Measurements from ENCODE around the gene IL15RA. TPM values are rescaled to one million over a fixed set of nuclear protein-coding genes. Genes with fewer than 3 reads are reported as not detected.

IL15RA gene
- total RNA-seq, 1 donor from 2014 or later = not detected

- Mint-ChIP-seq H3K9me3 (no peaks in the 10 kb centered on the region), H3K27ac (no peak overlapping the region), H3K4me1 (no peaks in the 10 kb centered on the region), H3K27me3 (ENCODE audit: insufficient read depth, low read depth) (peaks cover 2% of the 10 kb centered on the region), H3K4me3 (no peak overlapping the region), H3K36me3 (peaks cover 41% of the 10 kb centered on the region)
- no peak overlapping the region for H3K4me3 ChIP-seq
- TF ChIP-seq EZH2 (IDR thresholded peaks at IDR 0.05) = no peak
- TF ChIP-seq CTCF (IDR thresholded peaks at IDR 0.05) = no peak
- no peak for TF ChIP-seq EZH2phosphoT487 (IDR thresholded peaks at IDR 0.05)
- no peak overlapping the region for H3K27ac ChIP-seq
- no peaks in the 10 kb centered on the region for H3K27me3 ChIP-seq
- H4K20me1 ChIP-seq (ENCODE audit: low read depth) = no peaks in the 10 kb centered on the region
- H2AFZ ChIP-seq (replicated peaks) = no peak overlapping the region
- DNase-seq (ENCODE audit: low spot score) = no peak
- peaks cover 5% of the 10 kb centered on the region for H3K36me3 ChIP-seq
- no peak overlapping the region for H3K4me2 ChIP-seq
- no peaks in the 10 kb centered on the region for H3K79me2 ChIP-seq (ENCODE audit: low read depth)
- H3K9ac ChIP-seq = no peak overlapping the region
- no peaks in the 10 kb centered on the region for H3F3A ChIP-seq (ENCODE audit: low read depth)
- no peaks in the 10 kb centered on the region for H3K9me3 ChIP-seq (ENCODE audit: low read depth)
- no peaks in the 10 kb centered on the region for H3K4me1 ChIP-seq
Observed at GRCh38 chr10:5918763-5919162, 58.6 kb downstream of the IL15RA start.

- H3K4me3 ChIP-seq = no peak overlapping the region
- H2AFZ ChIP-seq (replicated peaks) = no peak overlapping the region
- no peaks in the 10 kb centered on the region for H3K27me3 ChIP-seq
- H3K27me3 Mint-ChIP-seq (ENCODE audit: insufficient read depth, low read depth) = peaks cover 2% of the 10 kb centered on the region
- H3K79me2 ChIP-seq (ENCODE audit: low read depth) = no peaks in the 10 kb centered on the region
- no peak for DNase-seq (ENCODE audit: low spot score)
- H3K27ac ChIP-seq = no peak overlapping the region
- no peak overlapping the region for H3K4me2 ChIP-seq
- no peaks in the 10 kb centered on the region for H3F3A ChIP-seq (ENCODE audit: low read depth)
- no peaks in the 10 kb centered on the region for H3K4me1 Mint-ChIP-seq
- H3K9me3 ChIP-seq (ENCODE audit: low read depth) = no peaks in the 10 kb centered on the region
- H4K20me1 ChIP-seq (ENCODE audit: low read depth) = no peaks in the 10 kb centered on the region
- TF ChIP-seq EZH2phosphoT487 (IDR thresholded peaks at IDR 0.05) = no peak
- TF ChIP-seq CTCF (IDR thresholded peaks at IDR 0.05) = no peak
- TF ChIP-seq EZH2 (IDR thresholded peaks at IDR 0.05) = no peak
- H3K4me1 ChIP-seq = no peaks in the 10 kb centered on the region
- H3K9ac ChIP-seq = no peak overlapping the region
- H3K27ac Mint-ChIP-seq = no peak overlapping the region
- peaks cover 46% of the 10 kb centered on the region for H3K36me3 Mint-ChIP-seq
- peaks cover 5% of the 10 kb centered on the region for H3K36me3 ChIP-seq
- no peaks in the 10 kb centered on the region for H3K9me3 Mint-ChIP-seq
- no peak overlapping the region for H3K4me3 Mint-ChIP-seq
Observed at GRCh38 chr10:5917305-5917704, 60.0 kb downstream of the IL15RA start.

- no peaks in the 10 kb centered on the region for H3K36me3 ChIP-seq
- H3K4me1 ChIP-seq = no peaks in the 10 kb centered on the region
- H2AFZ ChIP-seq (replicated peaks) = no peak overlapping the region
- H3K27me3 Mint-ChIP-seq (ENCODE audit: insufficient read depth, low read depth) = peaks cover 2% of the 10 kb centered on the region
- H3K9ac ChIP-seq = no peak overlapping the region
- H3K9me3 ChIP-seq (ENCODE audit: low read depth) = no peaks in the 10 kb centered on the region
- no peak overlapping the region for H3K4me2 ChIP-seq
- DNase-seq (ENCODE audit: low spot score) = no peak
- H3K4me3 ChIP-seq = no peak overlapping the region
- H3F3A ChIP-seq (ENCODE audit: low read depth) = no peaks in the 10 kb centered on the region
- H3K4me1 Mint-ChIP-seq = no peaks in the 10 kb centered on the region
- no peak overlapping the region for H3K4me3 Mint-ChIP-seq
- H3K27me3 ChIP-seq = no peaks in the 10 kb centered on the region
- no peak overlapping the region for H3K27ac Mint-ChIP-seq
- peaks cover 46% of the 10 kb centered on the region for H3K36me3 Mint-ChIP-seq
- TF ChIP-seq EZH2phosphoT487 (IDR thresholded peaks at IDR 0.05) (no peak), EZH2 (IDR thresholded peaks at IDR 0.05) (no peak), CTCF (IDR thresholded peaks at IDR 0.05) (no peak)
- H3K79me2 ChIP-seq (ENCODE audit: low read depth) = no peaks in the 10 kb centered on the region
- H3K9me3 Mint-ChIP-seq = no peaks in the 10 kb centered on the region
- H4K20me1 ChIP-seq (ENCODE audit: low read depth) = no peaks in the 10 kb centered on the region
- no peak overlapping the region for H3K27ac ChIP-seq
Observed at GRCh38 chr10:5915451-5915850, 61.9 kb downstream of the IL15RA start.

Measured in neural progenitor cell (in vitro differentiated cells).